HepG2 (cell line): ENCODE measurements around the gene CADM2.

Experiments
- ATF3 ChIP-seq: sonication (generic); formaldehyde crosslinking; IDR thresholded peaks from 2 replicates; pipeline ENCODE4 v1.4.0; 2020; ENCODE audit warnings: missing genetic modification reagents
- CTCF ChIP-seq: sonication (generic); formaldehyde crosslinking; IDR thresholded peaks from 2 replicates; pipeline ENCODE4 v1.5.0; 2020; ENCODE audit warnings: mild to moderate bottlenecking, missing genetic modification reagents, moderate library complexity
- ELF4 ChIP-seq: sonication (generic); formaldehyde crosslinking; IDR thresholded peaks from 2 replicates; pipeline ENCODE4 v1.5.0; 2020; ENCODE audit warnings: missing genetic modification reagents, mild to moderate bottlenecking, moderate library complexity, borderline replicate concordance
- KLF16 ChIP-seq, 2 experiments: sonication (generic) in 1 of 2; formaldehyde crosslinking in 1 of 2; IDR thresholded peaks; 2 replicates each; pipeline versions ENCODE4 v1.6.1 to v1.8.0; 2016 to 2023; ENCODE audit warnings: missing genetic modification reagents in 2 of 2, missing compliant biosample characterization in 1 of 2
- NR2C2 ChIP-seq: sonication (generic); formaldehyde crosslinking; IDR thresholded peaks from 2 replicates; pipeline ENCODE4 v1.4.0; 2020; ENCODE audit warnings: missing genetic modification reagents, mild to moderate bottlenecking, moderate library complexity, borderline replicate concordance
- RBM39 ChIP-seq: fragments of 200-400 bp; formaldehyde crosslinking; IDR thresholded peaks from one replicate; pipeline ENCODE4 v1.6.1; 2018; ENCODE audit warnings: antibody characterized with exemption, mild to moderate bottlenecking, low read depth, low read length; ENCODE audit not compliant: poor library complexity, severe bottlenecking
- RFXANK ChIP-seq: IDR thresholded peaks from 2 replicates; pipeline ENCODE4 v1.6.1; 2016
- RNF219 ChIP-seq: sonication (generic); formaldehyde crosslinking; IDR thresholded peaks from 2 replicates; pipeline ENCODE4 v1.5.0; 2020; ENCODE audit warnings: mild to moderate bottlenecking, missing genetic modification reagents
- SMAD1 ChIP-seq: sonication (generic); formaldehyde crosslinking; IDR thresholded peaks from 2 replicates; pipeline ENCODE4 v1.4.0; 2020; ENCODE audit warnings: missing genetic modification reagents, low read depth, mild to moderate bottlenecking, borderline replicate concordance
- SNRNP70 ChIP-seq: fragments of 200-400 bp; formaldehyde crosslinking; IDR thresholded peaks from 2 replicates; pipeline ENCODE4 v1.6.1; 2017; ENCODE audit warnings: mild to moderate bottlenecking, low read depth, low read length, moderate library complexity
- SSRP1 ChIP-seq: IDR thresholded peaks from 2 replicates; pipeline ENCODE4 v1.6.1; 2016; ENCODE audit warnings: control low read depth
- ZNF788 ChIP-seq: sonication (generic); formaldehyde crosslinking; IDR thresholded peaks from 2 replicates; pipeline ENCODE4 v1.5.0; 2020; ENCODE audit warnings: mild to moderate bottlenecking, missing genetic modification reagents, borderline replicate concordance

- TF ChIP-seq ELF4 (CRISPR knock-in tag) (no peak), ZNF788 (CRISPR knock-in tag) (no peak), NR2C2 (no peak), ATF3 (CRISPR knock-in tag) (no peak), CTCF (CRISPR knock-in tag) (no peak), RFXANK (CRISPR knock-in tag) (no peak), SSRP1 (CRISPR knock-in tag) (no peak), KLF16 (CRISPR knock-in tag; IDR thresholded peaks at IDR 0.05) (no peak), SNRNP70 (no peak), SMAD1 (CRISPR knock-in tag) (no peak), RNF219 (no peak), RBM39 (no peak)
These were observed 1.8 kb downstream of the CADM2 start for GRCh38 chr3:84960581-84960980.
